K562 (cell line): ENCODE results near the gene MCM3. TPM values are rescaled to one million over a fixed set of nuclear protein-coding genes. Genes with fewer than 3 reads are reported as not detected.

ENCODE experiments used
- BRD4 ChIP-seq: fragments of 200-600 bp; sonication (generic); IDR thresholded peaks from 2 replicates; pipeline ENCODE4 v1.6.1; 2017; ENCODE audit warnings: inconsistent platforms
- CUX1 ChIP-seq: fragments of 200-800 bp; sonication (Bioruptor generic); IDR thresholded peaks from 2 replicates; pipeline ENCODE4 v1.6.1; 2016; ENCODE audit warnings: missing genetic modification characterization, missing compliant biosample characterization
- ELF4 ChIP-seq: fragments of 450-650 bp; formaldehyde crosslinking; IDR thresholded peaks from 2 replicates; pipeline ENCODE4 v1.4.0; 2022; ENCODE audit warnings: missing genetic modification characterization
- ETV6 ChIP-seq, 3 experiments: fragments of 150-350 bp in 1 of 3; sonication (generic) in 1 of 3; formaldehyde crosslinking in 1 of 3; IDR thresholded peaks; 2 replicates each; pipeline versions ENCODE4 v1.6.1 to v1.8.0; 2014 to 2022; ENCODE audit warnings: borderline replicate concordance in 2 of 3, low read depth in 2 of 3, antibody characterized with exemption in 1 of 3, low read length in 1 of 3, mild to moderate bottlenecking in 1 of 3, missing genetic modification reagents in 1 of 3
- MTA3 ChIP-seq: fragments of 450-650 bp; formaldehyde crosslinking; IDR thresholded peaks from 2 replicates; pipeline ENCODE4 v1.6.1; 2017; ENCODE audit warnings: mild to moderate bottlenecking, borderline replicate concordance
- RFX1 ChIP-seq: fragments of 450-650 bp; IDR thresholded peaks from 2 replicates; pipeline ENCODE4 v1.6.1; 2016; ENCODE audit warnings: mild to moderate bottlenecking, moderate library complexity
- TGIF2 ChIP-seq: sonication (generic); formaldehyde crosslinking; IDR thresholded peaks from 2 replicates; pipeline ENCODE4 v1.8.1; 2022; ENCODE audit warnings: mild to moderate bottlenecking, missing genetic modification reagents, moderate library complexity
- ZNF436 ChIP-seq: fragments of 250-450, 450-650 bp; sonication (Bioruptor Pico); formaldehyde crosslinking; IDR thresholded peaks from 2 replicates; pipeline ENCODE4 v1.7.0; 2020; ENCODE audit warnings: mild to moderate bottlenecking
- ZNF518B ChIP-seq: fragments of 250-450 bp; sonication (Bioruptor Pico); IDR thresholded peaks from 2 replicates; pipeline ENCODE4 v1.5.0; 2021; ENCODE audit warnings: mild to moderate bottlenecking, moderate library complexity
- ZNF644 ChIP-seq: fragments of 200-800 bp; sonication (Bioruptor generic); IDR thresholded peaks from 2 replicates; pipeline ENCODE4 v1.6.1; 2016; ENCODE audit warnings: low read depth, missing genetic modification characterization, missing compliant biosample characterization
- polyA plus RNA-seq, 8 experiments: library from polyadenylated mRNA; depleted of rRNA in 4 of 8; stranded (reverse) in 5 of 8; unstranded in 3 of 8; fragments of >200 nt; fragmentation: Nextera tagmentation in 2 of 8; fragmentation: Illumina TruSeq in 1 of 8; extraction: Ambion mirVana in 2 of 8; extraction: Trizol in 1 of 8; gene quantifications; 2 replicates each; pipeline versions ENCODE4 v1.2.1 to v1.2.3, GENCODE V29; 2011 to 2014; ENCODE audit warnings: inconsistent platforms in 1 of 8, missing spikeins in 1 of 8
- total RNA-seq, 7 experiments: library from RNA; depleted of rRNA in 6 of 7; stranded (reverse); fragments of >200 nt in 6 of 7; fragmentation: Illumina TruSeq in 2 of 7; extraction: Trizol in 2 of 7; gene quantifications; 2 replicates each; pipeline versions ENCODE4 v1.2.1 to v1.2.3, GENCODE V29; 2011 to 2021; ENCODE audit warnings: low replicate concordance in 1 of 7

MCM3 gene
- total and polyA plus RNA-seq, 9 of the 15 experiments (the other 6 are each of a cell fraction or from before 2014, with no cell fraction given): 76.1 to 270 (median 250) TPM

- TF ChIP-seq ZNF518B (CRISPR knock-in tag): no peak
- no peak; the same call in 1 of the 2 replicates for TF ChIP-seq MTA3
- TF ChIP-seq TGIF2 (CRISPR knock-in tag): no peak
- no peak for TF ChIP-seq ETV6 (IDR thresholded peaks at IDR 0.05; ENCODE audit: borderline replicate concordance in 1 of 2, low read depth in 2 of 2, low read length in 1 of 2)
- no peak for TF ChIP-seq ETV6 (CRISPR knock-in tag; IDR thresholded peaks at IDR 0.05; ENCODE audit: borderline replicate concordance)
- peak; percentile 62; the same call in 1 of the 2 replicates for TF ChIP-seq BRD4
- no peak for TF ChIP-seq RFX1
- no peak for TF ChIP-seq ZNF644
- TF ChIP-seq ELF4 (CRISPR knock-in tag): no peak
- no peak for TF ChIP-seq ZNF436 (CRISPR knock-in tag)
- TF ChIP-seq CUX1 (CRISPR knock-in tag): no peak
These were observed at the start of gene MCM3 (continued) for GRCh38 chr6:52284460-52285176.
